SK-N-MC (cell line): Measurements from ENCODE around the gene MEX3C.

Source experiments
- EZH2 ChIP-seq: fragments of 200-600 bp; sonication (generic); IDR thresholded peaks from one replicate; pipeline ENCODE4 v1.6.1; 2017; ENCODE audit warnings: antibody characterized with exemption
- FOXP2 ChIP-seq: optimal IDR thresholded peaks from 2 replicates; pipeline ENCODE3; 2011; ENCODE audit warnings: mild to moderate bottlenecking, moderate library complexity; ENCODE audit not compliant: insufficient read depth; ENCODE audit errors: extremely low read length, control extremely low read depth
- POLR2AphosphoS5 ChIP-seq: IDR thresholded peaks from 2 replicates; pipeline ENCODE4 v1.6.1; 2012; ENCODE audit warnings: mild to moderate bottlenecking, low read depth, low read length, borderline replicate concordance

DNA sequence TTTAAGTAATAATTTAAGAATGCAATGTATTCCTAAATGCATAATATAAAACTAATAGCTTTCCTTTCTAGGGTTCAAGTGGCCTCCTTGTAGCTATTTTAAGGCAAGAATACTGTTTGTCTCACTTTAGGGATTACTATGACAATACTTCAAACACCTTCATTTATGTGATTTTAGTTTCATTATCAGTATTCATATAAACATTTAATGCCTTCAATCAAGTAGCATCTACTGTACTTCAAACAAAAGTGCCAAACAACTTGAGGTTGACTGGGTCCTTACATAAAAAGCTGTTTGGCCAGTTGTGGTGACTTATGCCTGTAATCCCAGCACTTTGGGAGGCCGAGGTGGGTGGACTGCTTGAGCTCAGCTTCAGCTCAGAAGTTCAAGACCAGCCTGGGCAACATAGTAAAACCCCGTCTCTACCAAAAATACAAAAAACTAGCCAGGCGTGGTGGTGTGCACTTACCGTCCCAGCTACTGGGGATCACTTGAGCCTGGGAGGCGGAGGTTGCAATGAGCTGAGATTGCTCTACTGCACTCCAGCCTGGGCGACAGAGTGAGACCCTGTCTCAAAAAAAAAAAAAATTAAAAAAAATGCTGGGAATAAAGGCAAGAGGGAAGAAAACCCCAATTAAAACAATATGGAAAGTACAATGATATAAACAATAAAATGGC, 9.3 kb downstream of the MEX3C start:
- no peak for TF ChIP-seq EZH2
- TF ChIP-seq POLR2AphosphoS5, result no peak
- TF ChIP-seq FOXP2, result no peak
